Measurements from ENCODE around the gene ST8SIA6. TPM values are rescaled to one million over a fixed set of nuclear protein-coding genes. Genes with fewer than 3 reads are reported as not detected.
"Not testable (repeated sequence)": the region's sequence is repeated elsewhere in the genome, so short reads cannot be mapped to it uniquely, and the experiment has no call there.

Gene ST8SIA6
- polyA plus RNA-seq, 2 donors, result 0.13 to 0.61 TPM

DNA sequence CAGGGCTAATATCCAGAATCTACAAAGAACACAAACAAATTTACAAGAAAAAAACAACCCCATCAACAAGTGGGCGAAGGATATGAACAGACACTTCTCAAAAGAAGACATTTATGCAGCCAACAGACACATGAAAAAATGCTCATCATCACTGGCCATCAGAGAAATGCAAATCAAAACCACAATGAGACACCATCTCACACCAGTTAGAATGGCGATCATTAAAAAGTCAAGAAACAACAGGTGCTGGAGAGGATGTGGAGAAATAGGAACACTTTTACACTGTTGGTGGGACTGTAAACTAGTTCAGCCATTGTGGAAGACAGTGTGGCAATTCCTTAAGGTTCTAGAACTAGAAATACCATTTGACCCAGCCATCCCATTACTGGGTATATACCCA lies 52.4 kb downstream of the ST8SIA6 start:
- 83 to 100% methylated on average over 1 of the region's 2 CpGs for WGBS, 2 donors
- not testable (repeated sequence) for H3K4me3 ChIP-seq (ENCODE audit: low read depth in 1 of 2, low read length in 2 of 2); H3K4me1 ChIP-seq (ENCODE audit: control insufficient read depth in 2 of 2, insufficient read depth in 2 of 2, low read length in 1 of 2); H3K27me3 ChIP-seq (ENCODE audit: control insufficient read depth in 1 of 2, insufficient read depth in 2 of 2, low read length in 2 of 2); H3K36me3 ChIP-seq (ENCODE audit: control insufficient read depth in 2 of 2, insufficient read depth in 2 of 2, low read length in 1 of 2); H3K27ac ChIP-seq (ENCODE audit: low read depth in 2 of 2, low read length in 1 of 2); H3K9me3 ChIP-seq (ENCODE audit: control insufficient read depth in 2 of 2, insufficient read depth in 1 of 2, low read depth in 1 of 2, low read length in 1 of 2)

- 87 to 96% methylated on average over 3 of the region's 3 CpGs for WGBS, 2 donors
- no peak overlapping the region for H3K4me3 ChIP-seq (ENCODE audit: low read depth in 1 of 2, low read length in 2 of 2)
- H3K9me3 ChIP-seq (ENCODE audit: control insufficient read depth in 2 of 2, insufficient read depth in 1 of 2, low read depth in 1 of 2, low read length in 1 of 2), result no peaks in the 10 kb centered on the region
- H3K27ac ChIP-seq (ENCODE audit: low read depth in 2 of 2, low read length in 1 of 2), result no peak overlapping the region
- H3K4me1 ChIP-seq (ENCODE audit: control insufficient read depth in 2 of 2, insufficient read depth in 2 of 2, low read length in 1 of 2), result no peaks in the 10 kb centered on the region
- H3K27me3 ChIP-seq (ENCODE audit: control insufficient read depth in 1 of 2, insufficient read depth in 2 of 2, low read length in 2 of 2), result peaks cover 0 to 6% of the 10 kb centered on the region in 2 donors
- H3K36me3 ChIP-seq (ENCODE audit: control insufficient read depth in 2 of 2, insufficient read depth in 2 of 2, low read length in 1 of 2), result no peaks in the 10 kb centered on the region
Observed at GRCh38 chr10:17396004-17396403, 58.4 kb downstream of the ST8SIA6 start.

- H3K27ac ChIP-seq (ENCODE audit: low read depth in 2 of 2, low read length in 1 of 2), result no peak overlapping the region
- H3K4me3 ChIP-seq (ENCODE audit: low read depth in 1 of 2, low read length in 2 of 2), result no peak overlapping the region
- 40 to 56% methylated on average over 6 of the region's 6 CpGs for WGBS, 2 donors
- H3K36me3 ChIP-seq (ENCODE audit: control insufficient read depth in 2 of 2, insufficient read depth in 2 of 2, low read length in 1 of 2), result no peaks in the 10 kb centered on the region
- H3K9me3 ChIP-seq (ENCODE audit: control insufficient read depth in 2 of 2, insufficient read depth in 1 of 2, low read depth in 1 of 2, low read length in 1 of 2), result no peaks in the 10 kb centered on the region
- no peaks in the 10 kb centered on the region for H3K4me1 ChIP-seq (ENCODE audit: control insufficient read depth in 2 of 2, insufficient read depth in 2 of 2, low read length in 1 of 2)
- peaks cover 0 to 6% of the 10 kb centered on the region in 2 donors for H3K27me3 ChIP-seq (ENCODE audit: control insufficient read depth in 1 of 2, insufficient read depth in 2 of 2, low read length in 2 of 2)
Observed at GRCh38 chr10:17394854-17395253, 59.5 kb downstream of the ST8SIA6 start.

DNA sequence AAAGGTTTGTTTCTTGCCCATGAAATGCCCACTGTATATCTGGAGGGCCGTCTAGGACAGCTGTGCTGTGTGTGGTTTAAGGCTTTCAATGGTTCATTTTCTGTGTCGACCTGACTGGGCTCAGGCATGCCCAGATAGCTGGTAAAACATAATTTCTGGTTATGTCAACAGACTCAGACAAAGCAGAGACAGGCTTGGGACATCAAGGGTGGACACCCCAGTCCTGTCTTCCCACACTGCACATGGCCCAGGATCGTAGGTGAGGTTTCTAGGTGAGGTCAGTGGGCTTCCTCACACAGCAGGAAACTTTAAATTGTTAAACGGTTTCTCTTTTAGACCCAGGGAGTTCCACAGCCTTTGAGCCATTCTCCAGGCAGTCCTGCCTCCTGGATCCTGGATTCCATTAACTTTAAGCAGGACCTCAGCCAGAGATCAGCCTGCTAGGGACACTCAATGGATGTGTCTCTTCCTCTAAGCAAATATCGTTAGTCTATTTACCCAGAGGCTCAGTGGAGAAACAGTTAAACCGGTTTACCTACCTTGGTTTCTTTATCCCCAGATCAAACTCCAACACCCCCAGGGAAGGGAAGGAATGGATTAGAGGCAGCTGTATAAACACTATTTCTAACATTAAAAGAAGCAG lies 66.4 kb downstream of the ST8SIA6 start:
- Histone ChIP-seq H3K4me1 (ENCODE audit: control insufficient read depth in 2 of 2, insufficient read depth in 2 of 2, low read length in 1 of 2) (no peaks in the 10 kb centered on the region), H3K4me3 (ENCODE audit: low read depth in 1 of 2, low read length in 2 of 2) (no peak overlapping the region), H3K9me3 (ENCODE audit: control insufficient read depth in 2 of 2, insufficient read depth in 1 of 2, low read depth in 1 of 2, low read length in 1 of 2) (no peaks in the 10 kb centered on the region), H3K27me3 (ENCODE audit: control insufficient read depth in 1 of 2, insufficient read depth in 2 of 2, low read length in 2 of 2) (no peaks in the 10 kb centered on the region), H3K36me3 (ENCODE audit: control insufficient read depth in 2 of 2, insufficient read depth in 2 of 2, low read length in 1 of 2) (no peaks in the 10 kb centered on the region), H3K27ac (ENCODE audit: low read depth in 2 of 2, low read length in 1 of 2) (no peak overlapping the region)
- 30 to 36% methylated on average over 6 of the region's 6 CpGs for WGBS, 2 donors

DNA sequence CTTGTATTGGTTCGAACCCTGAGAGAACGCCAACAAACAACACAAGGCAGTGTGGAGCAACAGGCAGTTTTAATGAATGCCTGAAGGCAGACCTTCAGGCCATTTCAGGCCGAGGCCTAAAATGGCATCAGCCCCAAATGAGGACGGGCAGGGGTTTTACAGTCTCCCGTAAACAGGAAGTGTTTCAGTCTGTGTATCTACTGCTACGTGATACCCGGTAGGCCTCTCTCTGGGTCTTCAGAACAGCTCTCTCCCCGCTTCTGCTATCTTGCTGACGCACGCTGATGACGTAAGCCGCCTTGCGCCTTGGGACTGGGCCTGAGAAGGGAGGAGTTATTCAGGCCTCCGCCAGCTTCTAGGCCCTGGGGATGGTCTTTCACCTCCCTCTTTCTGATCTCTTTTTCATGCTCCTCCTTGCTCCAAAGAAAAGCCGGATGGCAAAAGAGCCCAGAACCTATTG lies 67.7 kb downstream of the ST8SIA6 start:
- no peaks in the 10 kb centered on the region for H3K9me3 ChIP-seq (ENCODE audit: control insufficient read depth in 2 of 2, insufficient read depth in 1 of 2, low read depth in 1 of 2, low read length in 1 of 2)
- no peak overlapping the region for H3K27ac ChIP-seq (ENCODE audit: low read depth in 2 of 2, low read length in 1 of 2)
- H3K4me3 ChIP-seq (ENCODE audit: low read depth in 1 of 2, low read length in 2 of 2), result no peak overlapping the region
- H3K4me1 ChIP-seq (ENCODE audit: control insufficient read depth in 2 of 2, insufficient read depth in 2 of 2, low read length in 1 of 2), result no peaks in the 10 kb centered on the region
- H3K27me3 ChIP-seq (ENCODE audit: control insufficient read depth in 1 of 2, insufficient read depth in 2 of 2, low read length in 2 of 2), result no peaks in the 10 kb centered on the region
- no peaks in the 10 kb centered on the region for H3K36me3 ChIP-seq (ENCODE audit: control insufficient read depth in 2 of 2, insufficient read depth in 2 of 2, low read length in 1 of 2)
- WGBS, 2 donors, result 91 to 96% methylated on average over 15 of the region's 15 CpGs

GRCh38 chr10:17386021-17386420 lies 68.4 kb downstream of the ST8SIA6 start:
- H3K36me3 ChIP-seq (ENCODE audit: control insufficient read depth in 2 of 2, insufficient read depth in 2 of 2, low read length in 1 of 2), result no peaks in the 10 kb centered on the region
- no peaks in the 10 kb centered on the region for H3K9me3 ChIP-seq (ENCODE audit: control insufficient read depth in 2 of 2, insufficient read depth in 1 of 2, low read depth in 1 of 2, low read length in 1 of 2)
- H3K27me3 ChIP-seq (ENCODE audit: control insufficient read depth in 1 of 2, insufficient read depth in 2 of 2, low read length in 2 of 2), result no peaks in the 10 kb centered on the region
- H3K27ac ChIP-seq (ENCODE audit: low read depth in 2 of 2, low read length in 1 of 2), result no peak overlapping the region
- no peak overlapping the region for H3K4me3 ChIP-seq (ENCODE audit: low read depth in 1 of 2, low read length in 2 of 2)
- 97% methylated on average over 18 of the region's 18 CpGs for WGBS, 2 donors
- no peaks in the 10 kb centered on the region for H3K4me1 ChIP-seq (ENCODE audit: control insufficient read depth in 2 of 2, insufficient read depth in 2 of 2, low read length in 1 of 2)

- no peaks in the 10 kb centered on the region for H3K27me3 ChIP-seq (ENCODE audit: control insufficient read depth in 1 of 2, insufficient read depth in 2 of 2, low read length in 2 of 2)
- no peak overlapping the region for H3K27ac ChIP-seq (ENCODE audit: low read depth in 2 of 2, low read length in 1 of 2)
- H3K4me3 ChIP-seq (ENCODE audit: low read depth in 1 of 2, low read length in 2 of 2), result no peak overlapping the region
- 72 to 83% methylated on average over 6 of the region's 6 CpGs for WGBS, 2 donors
- H3K4me1 ChIP-seq (ENCODE audit: control insufficient read depth in 2 of 2, insufficient read depth in 2 of 2, low read length in 1 of 2), result no peaks in the 10 kb centered on the region
- no peaks in the 10 kb centered on the region for H3K36me3 ChIP-seq (ENCODE audit: control insufficient read depth in 2 of 2, insufficient read depth in 2 of 2, low read length in 1 of 2)
- no peaks in the 10 kb centered on the region for H3K9me3 ChIP-seq (ENCODE audit: control insufficient read depth in 2 of 2, insufficient read depth in 1 of 2, low read depth in 1 of 2, low read length in 1 of 2)
Observed at GRCh38 chr10:17385066-17385465, 69.3 kb downstream of the ST8SIA6 start.

GRCh38 chr10:17383801-17384555 lies 70.4 kb downstream of the ST8SIA6 start:
- H3K27me3 ChIP-seq (ENCODE audit: control insufficient read depth in 1 of 2, insufficient read depth in 2 of 2, low read length in 2 of 2), result no peaks in the 10 kb centered on the region
- no peaks in the 10 kb centered on the region for H3K4me1 ChIP-seq (ENCODE audit: control insufficient read depth in 2 of 2, insufficient read depth in 2 of 2, low read length in 1 of 2)
- no peak overlapping the region for H3K4me3 ChIP-seq (ENCODE audit: low read depth in 1 of 2, low read length in 2 of 2)
- 43 to 45% methylated on average over 7 of the region's 7 CpGs for WGBS, 2 donors
- no peaks in the 10 kb centered on the region for H3K9me3 ChIP-seq (ENCODE audit: control insufficient read depth in 2 of 2, insufficient read depth in 1 of 2, low read depth in 1 of 2, low read length in 1 of 2)
- no peak overlapping the region for H3K27ac ChIP-seq (ENCODE audit: low read depth in 2 of 2, low read length in 1 of 2)
- no peaks in the 10 kb centered on the region for H3K36me3 ChIP-seq (ENCODE audit: control insufficient read depth in 2 of 2, insufficient read depth in 2 of 2, low read length in 1 of 2)

DNA sequence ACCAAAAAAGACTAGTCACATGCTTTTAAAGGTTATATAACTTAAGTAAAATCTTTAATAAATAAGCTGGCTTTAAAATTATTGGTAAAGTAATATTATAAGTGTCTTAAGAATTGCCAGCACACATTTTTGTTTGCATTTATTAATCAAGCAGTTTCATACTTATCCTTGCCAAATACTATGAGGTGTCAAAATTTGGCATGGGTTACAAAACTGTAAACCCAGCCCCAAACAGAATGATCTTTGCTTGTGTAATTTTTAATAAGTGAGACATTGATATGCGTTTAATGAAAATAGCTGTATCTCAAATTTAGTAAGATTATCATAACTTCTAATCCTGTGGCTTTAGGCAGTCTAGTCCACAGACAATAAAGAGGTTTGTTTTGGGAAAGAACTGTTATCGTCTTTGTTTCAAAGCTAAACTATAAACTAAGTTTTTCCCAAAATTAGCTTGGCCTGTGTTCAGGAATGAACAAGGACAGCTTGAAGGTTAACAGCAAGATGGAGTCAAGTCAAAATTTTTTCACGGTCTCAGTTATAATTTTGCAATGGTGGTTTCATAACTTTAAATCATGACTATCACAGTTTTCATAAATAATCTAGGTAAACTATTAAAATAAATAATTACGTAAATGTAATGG lies 72.8 kb downstream of the ST8SIA6 start:
- WGBS, 2 donors, result 43% methylated on average over 4 of the region's 4 CpGs
- no peak overlapping the region for H3K27ac ChIP-seq (ENCODE audit: low read depth in 2 of 2, low read length in 1 of 2)
- no peaks in the 10 kb centered on the region for H3K27me3 ChIP-seq (ENCODE audit: control insufficient read depth in 1 of 2, insufficient read depth in 2 of 2, low read length in 2 of 2)
- no peak overlapping the region for H3K4me3 ChIP-seq (ENCODE audit: low read depth in 1 of 2, low read length in 2 of 2)
- H3K4me1 ChIP-seq (ENCODE audit: control insufficient read depth in 2 of 2, insufficient read depth in 2 of 2, low read length in 1 of 2), result no peaks in the 10 kb centered on the region
- H3K9me3 ChIP-seq (ENCODE audit: control insufficient read depth in 2 of 2, insufficient read depth in 1 of 2, low read depth in 1 of 2, low read length in 1 of 2), result no peaks in the 10 kb centered on the region
- no peaks in the 10 kb centered on the region for H3K36me3 ChIP-seq (ENCODE audit: control insufficient read depth in 2 of 2, insufficient read depth in 2 of 2, low read length in 1 of 2)
